GM12865 (cell line): ENCODE results near the gene HOXA11.

ENCODE experiments used
- DNase-seq: peaks from one replicate; pipeline ENCODE4 v3.0.0; 2010; ENCODE audit warnings: low read depth
- H3K4me3 ChIP-seq: 2 replicates; pipeline ENCODE4 v1.5.1; 2011; ENCODE audit warnings: mild to moderate bottlenecking, low read depth, low read length, control low read depth
- CTCF ChIP-seq: IDR thresholded peaks from 2 replicates; pipeline ENCODE4 v1.5.1; 2011; ENCODE audit warnings: low read length, control low read depth, low read depth, inconsistent platforms; ENCODE audit not compliant: insufficient read depth; ENCODE audit errors: missing control alignments

Gene HOXA11

DNA sequence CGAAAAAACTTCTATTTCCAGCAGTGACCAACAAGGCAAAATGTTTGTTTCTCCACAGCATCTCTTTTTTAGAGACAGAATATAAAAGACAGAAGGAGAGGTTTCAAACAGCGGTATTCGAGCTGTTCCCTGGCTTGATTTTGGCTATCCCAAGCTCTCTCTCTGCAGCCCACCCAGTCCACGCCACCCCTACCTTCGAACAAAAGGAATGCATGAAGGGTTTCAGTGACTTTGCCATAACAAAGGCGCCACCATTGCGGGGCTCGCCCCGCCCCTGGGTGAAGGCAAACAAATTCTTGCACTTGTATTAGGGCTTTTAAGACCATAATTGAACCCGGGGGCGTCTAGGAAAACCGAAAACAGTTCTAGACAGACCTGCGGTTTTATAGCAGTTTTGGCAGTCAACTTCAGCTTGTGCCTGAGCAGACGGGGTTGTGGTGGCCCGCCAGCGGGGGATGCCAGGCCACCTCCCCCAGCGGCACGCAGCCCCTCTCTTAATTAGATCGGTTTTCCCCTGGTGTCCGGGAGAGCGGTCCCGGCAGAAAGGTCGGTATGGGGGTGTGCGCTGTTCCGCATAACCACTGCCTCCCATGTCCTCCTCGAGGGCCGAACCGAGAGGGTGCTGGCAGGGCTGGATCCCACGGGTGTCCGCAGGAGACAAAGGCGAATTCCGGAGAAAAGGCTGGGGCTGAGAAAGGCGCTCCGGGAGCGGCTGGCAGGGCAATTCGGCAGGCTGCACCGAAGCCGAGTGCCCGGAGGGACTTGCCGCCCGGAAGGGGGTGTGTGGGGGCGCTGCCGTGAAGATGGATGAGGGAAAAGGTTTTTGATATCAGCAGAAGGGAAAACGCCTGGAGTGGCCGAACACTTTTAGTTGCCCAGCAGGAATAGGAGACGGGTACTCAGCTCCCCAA, 2.7 kb upstream of the HOXA11 start:
- no peak for TF ChIP-seq CTCF
- DNase-seq: no peak
- no peak overlapping the region for H3K4me3 ChIP-seq

DNA sequence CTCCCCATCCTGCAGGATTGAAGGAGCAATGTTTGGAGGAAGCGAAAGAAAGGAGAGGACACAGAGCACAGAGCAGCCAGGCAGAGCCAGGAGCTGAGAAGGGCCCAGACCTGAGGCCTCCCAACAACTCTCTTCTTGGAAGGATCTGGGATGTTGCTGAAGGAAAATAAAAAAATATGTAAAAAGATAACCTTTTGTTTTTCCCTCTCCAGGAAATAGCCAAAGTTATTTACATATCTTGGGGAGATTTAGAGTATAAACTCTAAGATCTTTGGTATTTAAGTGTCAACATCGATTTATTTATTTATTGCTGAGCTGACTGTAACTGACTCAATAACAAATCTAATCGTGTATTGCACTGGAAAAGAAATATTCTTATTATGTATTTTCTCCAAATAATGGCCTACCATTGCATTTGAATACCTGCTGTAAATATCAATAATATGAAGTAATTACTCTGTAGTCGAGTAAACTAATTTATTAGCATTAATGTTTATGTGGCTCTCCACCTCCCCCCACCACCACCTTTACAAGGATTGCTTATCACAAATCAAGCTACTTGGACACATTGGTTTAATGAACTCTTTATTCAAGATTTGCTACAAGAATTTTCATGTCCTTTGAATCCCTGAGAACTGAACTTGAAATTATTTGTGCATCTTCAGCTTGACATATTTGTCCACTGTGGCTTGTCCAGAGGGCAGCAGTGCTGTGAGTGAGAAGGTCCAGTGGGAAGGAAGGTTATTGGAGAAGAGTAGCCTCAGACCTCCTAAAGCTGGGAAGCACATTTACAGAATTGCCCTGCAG, 1.8 kb upstream of the HOXA11 start:
- no peak for DNase-seq
- no peak overlapping the region for H3K4me3 ChIP-seq
- no peak for TF ChIP-seq CTCF

DNA sequence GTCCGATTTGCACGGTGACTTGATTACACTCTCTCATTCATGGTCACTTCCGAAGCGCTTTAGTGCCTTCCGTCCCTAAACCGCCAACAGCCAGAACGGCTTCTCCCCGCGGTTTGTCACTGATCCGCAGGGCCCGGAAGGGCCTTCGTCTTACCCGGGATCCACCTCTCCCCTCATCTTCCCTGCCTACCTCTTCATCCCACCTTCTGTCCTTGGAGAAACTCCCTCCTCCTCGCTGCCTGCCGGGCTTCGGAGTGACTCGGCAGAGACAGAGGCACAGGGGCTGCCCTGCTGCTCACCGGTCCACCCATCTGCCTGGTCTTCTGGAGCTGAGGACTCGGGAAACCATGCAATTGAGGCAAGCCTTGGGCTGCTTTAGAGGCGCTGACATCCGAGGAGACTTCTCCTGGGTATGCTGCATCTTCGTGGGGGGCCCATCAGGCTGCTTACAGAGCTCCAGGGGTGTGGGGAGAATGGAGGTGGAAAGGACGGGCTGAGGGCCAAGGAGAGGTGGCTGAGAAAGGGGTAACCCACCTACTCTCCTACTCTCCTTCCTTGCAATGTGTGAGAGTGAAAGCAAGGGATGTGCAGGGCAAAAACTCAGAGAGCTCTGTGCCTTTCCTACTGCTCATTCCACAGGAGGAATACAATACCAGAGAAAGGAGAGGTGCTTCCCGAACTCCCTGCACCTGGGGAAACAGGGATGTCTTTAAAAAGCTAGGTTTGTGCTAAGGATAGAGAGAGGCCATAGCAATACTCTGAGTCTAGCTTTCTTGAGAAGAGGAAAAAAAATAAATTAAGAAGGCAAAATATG, 1.0 kb upstream of the HOXA11 start:
- no peak overlapping the region for H3K4me3 ChIP-seq
- DNase-seq: no peak
- TF ChIP-seq CTCF: no peak

DNA sequence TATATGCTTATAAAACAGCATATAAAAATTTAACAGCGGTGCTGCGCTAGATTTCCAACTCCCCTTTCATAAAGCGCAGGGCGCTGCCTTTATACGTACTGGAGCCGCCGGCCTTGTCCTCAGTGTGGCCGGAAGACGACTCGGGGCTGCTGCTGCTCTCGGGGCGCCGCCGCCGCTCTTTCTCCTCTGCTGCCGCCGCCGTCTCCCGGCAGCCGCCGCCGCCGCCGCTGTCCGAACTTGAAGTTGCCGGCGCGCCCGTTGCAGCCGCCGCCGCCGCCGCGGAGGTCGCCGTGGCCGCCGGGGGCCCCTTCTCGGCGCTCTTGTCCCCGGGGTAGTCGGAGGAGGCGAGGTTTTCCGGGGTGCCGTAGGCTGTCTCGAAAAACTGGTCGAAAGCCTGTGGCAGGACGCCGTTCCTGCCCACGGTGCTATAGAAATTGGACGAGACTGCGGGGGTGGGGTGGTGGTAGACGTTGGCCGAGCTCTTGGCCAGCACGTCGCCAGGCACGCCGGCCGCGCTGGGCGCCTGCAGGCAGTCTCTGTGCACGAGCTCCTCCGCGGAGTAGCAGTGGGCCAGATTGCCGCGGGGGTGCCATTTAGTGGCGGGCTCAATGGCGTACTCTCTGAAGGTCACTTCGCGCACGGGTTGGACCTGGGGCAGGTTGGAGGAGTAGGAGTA, 557 bp downstream of the HOXA11 start:
- H3K4me3 ChIP-seq: no peak overlapping the region
- DNase-seq: no peak
- TF ChIP-seq CTCF: no peak

- TF ChIP-seq CTCF: no peak
- no peak overlapping the region for H3K4me3 ChIP-seq
- no peak for DNase-seq
Observed at GRCh38 chr7:27183682-27184336, 1.2 kb downstream of the HOXA11 start.
